ENCODE measurements around the gene GBF1.

Gene GBF1

GRCh38 chr10:102398172-102399020 is 153.1 kb downstream of the GBF1 start:
- TF ChIP-seq CTCF (IDR thresholded peaks at IDR 0.05; ENCODE audit: low read depth, low read length): no peak
- no peak for DNase-seq
- Histone ChIP-seq H3K4me1 (peaks cover 3% of the 10 kb centered on the region; the same call in 1 of the 2 replicates), H3K27me3 (no peaks in the 10 kb centered on the region), H3K4me3 (ENCODE audit: low read depth, low read length) (peak overlapping the region; percentile 59; the same call in 1 of the 2 replicates), H3K9me3 (no peaks in the 10 kb centered on the region), H3K36me3 (peaks cover 14% of the 10 kb centered on the region)

- no peaks in the 10 kb centered on the region for H3K9me3 ChIP-seq
- DNase-seq: peak; percentile 89
- H3K27me3 ChIP-seq: no peaks in the 10 kb centered on the region
- H3K4me1 ChIP-seq: peaks cover 3% of the 10 kb centered on the region; the same call in 1 of the 2 replicates
- peak overlapping the region; percentile 59 for H3K4me3 ChIP-seq (ENCODE audit: low read depth, low read length)
- H3K36me3 ChIP-seq: peaks cover 20% of the 10 kb centered on the region
- peak; percentile 77 for TF ChIP-seq CTCF (IDR thresholded peaks at IDR 0.05; ENCODE audit: low read depth, low read length)
These were observed 154.1 kb downstream of the GBF1 start for GRCh38 chr10:102399217-102400021.

GRCh38 chr10:102400076-102400475 is 154.7 kb downstream of the GBF1 start:
- Histone ChIP-seq H3K4me3 (ENCODE audit: low read depth, low read length) (no peak overlapping the region), H3K4me1 (peaks cover 3% of the 10 kb centered on the region; the same call in 1 of the 2 replicates), H3K9me3 (no peaks in the 10 kb centered on the region), H3K27me3 (no peaks in the 10 kb centered on the region), H3K36me3 (peaks cover 23% of the 10 kb centered on the region)
- DNase-seq: no peak
- TF ChIP-seq CTCF (IDR thresholded peaks at IDR 0.05; ENCODE audit: low read depth, low read length): no peak

GRCh38 chr10:102400598-102401341 is 155.4 kb downstream of the GBF1 start:
- H3K36me3 ChIP-seq: peaks cover 23% of the 10 kb centered on the region
- DNase-seq: no peak
- H3K9me3 ChIP-seq: no peaks in the 10 kb centered on the region
- H3K27me3 ChIP-seq: no peaks in the 10 kb centered on the region
- no peak for TF ChIP-seq CTCF (IDR thresholded peaks at IDR 0.05; ENCODE audit: low read depth, low read length)
- H3K4me3 ChIP-seq (ENCODE audit: low read depth, low read length): no peak overlapping the region
- H3K4me1 ChIP-seq: peaks cover 3% of the 10 kb centered on the region; the same call in 1 of the 2 replicates

- H3K9me3 ChIP-seq: no peaks in the 10 kb centered on the region
- no peak for TF ChIP-seq CTCF (IDR thresholded peaks at IDR 0.05; ENCODE audit: low read depth, low read length)
- H3K36me3 ChIP-seq: peaks cover 23% of the 10 kb centered on the region
- no peaks in the 10 kb centered on the region for H3K27me3 ChIP-seq
- no peak overlapping the region for H3K4me3 ChIP-seq (ENCODE audit: low read depth, low read length)
- DNase-seq: no peak
- peaks cover 3% of the 10 kb centered on the region; the same call in 1 of the 2 replicates for H3K4me1 ChIP-seq
These were observed 156.0 kb downstream of the GBF1 start for GRCh38 chr10:102401342-102401654.
